Kidney capillary endothelial cell (primary cell): ENCODE data around the gene STAC3.
"Not testable (repeated sequence)": the region's sequence is repeated elsewhere in the genome, so short reads cannot be mapped to it uniquely, and the experiment has no call there.

Experiments used
- DNase-seq: peaks from one replicate; pipeline ENCODE4 v3.0.0-alpha.2; 2018; ENCODE audit warnings: low spot score

Gene STAC3

GRCh38 chr12:57250956-57251355 lies at the start of gene STAC3:
Gene STAC3 (minus strand): TSS chr12:57251187. CDS start chr12:57249636, 1,551 bp downstream.
- no peak for DNase-seq

GRCh38 chr12:57299514-57300016 lies 48.6 kb upstream of the STAC3 start:
- DNase-seq = no peak

- no peak for DNase-seq
These were observed 45.3 kb upstream of the STAC3 start for GRCh38 chr12:57296291-57296690.

- not testable (repeated sequence) for DNase-seq
These were observed 31.1 kb upstream of the STAC3 start for GRCh38 chr12:57282073-57282472.

GRCh38 chr12:57280211-57281062 lies 29.4 kb upstream of the STAC3 start:
- peak; percentile 85 for DNase-seq

GRCh38 chr12:57278465-57279381 lies 27.7 kb upstream of the STAC3 start:
- no peak for DNase-seq

- no peak for DNase-seq
These were observed 26.1 kb upstream of the STAC3 start for GRCh38 chr12:57276935-57277563.

GRCh38 chr12:57276233-57276632 lies 25.2 kb upstream of the STAC3 start:
- DNase-seq = not testable (repeated sequence)

GRCh38 chr12:57273516-57273915 lies 22.5 kb upstream of the STAC3 start:
- DNase-seq = no peak

GRCh38 chr12:57272337-57273151 lies 21.6 kb upstream of the STAC3 start:
- peak; percentile 56 for DNase-seq

- no peak for DNase-seq
These were observed 20.0 kb upstream of the STAC3 start for GRCh38 chr12:57270966-57271470.

GRCh38 chr12:57268264-57268663 lies 17.3 kb upstream of the STAC3 start:
- DNase-seq = no peak

- DNase-seq = no peak
These were observed 15.7 kb upstream of the STAC3 start for GRCh38 chr12:57266681-57267080.

GRCh38 chr12:57263096-57263495 lies 12.1 kb upstream of the STAC3 start:
- no peak for DNase-seq

GRCh38 chr12:57262126-57262822 lies 11.3 kb upstream of the STAC3 start:
- DNase-seq = no peak

- DNase-seq = no peak
These were observed 10.5 kb upstream of the STAC3 start for GRCh38 chr12:57261428-57261865.

- DNase-seq = no peak
These were observed 9.4 kb upstream of the STAC3 start for GRCh38 chr12:57260366-57260765.

- no peak for DNase-seq
These were observed 8.3 kb upstream of the STAC3 start for GRCh38 chr12:57258977-57259970.

- no peak for DNase-seq
These were observed 4.9 kb upstream of the STAC3 start for GRCh38 chr12:57255916-57256315.
